CD4-positive, alpha-beta T cell treated with Interleukin-17A for 4 hours (primary cell): Measurements from ENCODE around the gene SMAD6.
A peak's percentile ranks its signal among the peaks of the same experiment; 100 is the strongest.

Source experiments
- DNase-seq: peaks from one replicate; pipeline ENCODE4 v3.0.0-alpha.2; 2020; ENCODE audit warnings: mixed read lengths

The SMAD6 gene

DNA sequence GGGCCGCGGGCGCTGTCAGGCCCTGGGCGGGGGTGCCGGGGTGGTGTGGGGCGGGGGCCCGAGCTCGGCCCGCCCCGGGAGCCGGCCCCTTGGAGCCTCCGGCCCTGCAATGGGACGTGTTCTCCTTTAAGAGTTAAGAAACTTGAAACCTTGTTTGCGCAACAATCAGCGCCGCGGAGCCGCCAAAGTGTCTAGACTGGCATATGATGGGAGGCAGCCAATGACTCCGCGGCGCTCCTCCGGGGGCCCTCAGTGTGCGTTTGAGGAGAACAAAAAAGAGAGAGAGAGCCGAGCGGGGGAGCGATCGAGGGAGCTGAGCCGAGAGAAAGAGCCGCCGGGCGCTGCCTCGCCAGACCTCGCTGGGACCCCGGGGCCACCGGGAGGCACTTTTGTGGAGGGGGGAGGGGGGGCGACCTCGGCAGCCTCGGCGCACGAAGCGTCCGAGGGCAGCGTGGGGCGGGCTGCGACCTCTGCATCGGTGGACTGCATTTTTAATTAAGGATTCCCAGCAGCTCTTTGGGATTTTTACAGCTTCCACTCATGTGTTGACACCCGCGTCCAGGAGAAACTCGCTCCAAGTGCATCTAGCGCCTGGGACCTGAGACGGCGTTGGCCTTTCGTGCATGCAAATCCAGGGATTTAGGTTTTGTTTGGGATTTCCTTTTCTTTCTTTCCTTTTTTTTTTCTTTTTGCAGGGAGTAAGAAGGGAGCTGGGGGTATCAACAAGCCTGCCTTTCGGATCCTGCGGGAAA is at the start of gene SMAD6:
SMAD6 (plus strand) TSS at position 202 of the 752 bp plus-strand sequence. CDS start 1,023 bp downstream, outside the sequence.
- DNase-seq: peak; percentile 76

DNA sequence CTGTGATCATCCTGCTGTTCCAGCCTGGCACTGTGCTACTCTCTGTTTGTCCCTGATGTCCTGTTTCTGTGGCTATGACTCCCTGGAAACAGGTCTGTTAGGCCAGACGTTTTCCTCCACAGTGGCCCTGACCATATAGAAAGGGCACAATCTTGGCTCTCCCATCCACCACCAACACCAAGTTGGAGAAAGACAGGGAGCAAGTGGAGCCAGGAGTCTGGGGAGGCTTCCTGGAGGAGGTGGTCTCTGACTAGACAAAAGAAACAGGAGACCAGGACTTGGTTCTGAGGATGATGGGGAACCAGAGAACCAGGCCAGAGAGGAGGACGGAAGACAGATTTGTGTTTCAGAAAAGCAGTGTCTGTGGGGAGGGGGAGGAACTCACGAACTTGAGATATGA is 49.2 kb upstream of the SMAD6 start:
- no peak for DNase-seq

DNA sequence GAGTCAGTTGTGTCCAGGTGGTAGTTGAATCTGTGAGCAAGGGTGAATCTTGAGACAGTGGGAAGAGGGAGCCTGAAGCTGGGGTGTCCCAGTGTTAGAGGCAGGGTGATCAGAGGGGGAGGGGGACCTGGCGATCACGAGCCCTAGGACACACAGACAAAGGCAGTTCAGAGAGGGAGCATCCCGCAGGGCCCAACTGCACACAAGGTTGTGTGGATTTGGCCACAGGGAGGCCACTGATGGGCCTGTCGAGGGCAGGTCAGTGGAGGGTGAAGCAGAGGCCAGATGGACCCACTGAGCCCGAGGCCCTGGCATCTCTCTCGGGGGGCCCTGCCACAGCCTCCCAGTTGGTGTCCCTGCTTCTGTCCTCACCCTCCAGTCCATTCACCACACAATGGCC is 48.6 kb upstream of the SMAD6 start:
- no peak for DNase-seq

DNA sequence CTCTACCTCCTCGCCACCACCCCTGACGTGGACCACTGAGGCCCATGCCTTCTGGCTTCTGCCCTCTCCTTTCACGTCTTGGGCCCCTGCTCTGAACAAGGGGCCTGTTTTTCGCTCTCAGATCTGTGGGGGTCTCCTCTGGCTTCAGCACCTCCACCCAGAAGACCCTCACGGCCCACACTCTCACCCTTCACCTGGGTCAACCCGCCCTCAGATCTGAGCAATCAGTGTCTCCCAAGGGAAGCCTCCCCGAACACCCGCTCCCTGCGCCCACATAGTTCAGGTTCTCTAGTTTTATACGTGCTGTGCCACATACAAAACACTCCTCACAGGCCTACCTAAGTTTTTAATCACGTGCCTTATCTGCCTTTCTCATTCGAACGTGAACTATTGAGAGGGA is 48.2 kb upstream of the SMAD6 start:
- DNase-seq: no peak

DNA sequence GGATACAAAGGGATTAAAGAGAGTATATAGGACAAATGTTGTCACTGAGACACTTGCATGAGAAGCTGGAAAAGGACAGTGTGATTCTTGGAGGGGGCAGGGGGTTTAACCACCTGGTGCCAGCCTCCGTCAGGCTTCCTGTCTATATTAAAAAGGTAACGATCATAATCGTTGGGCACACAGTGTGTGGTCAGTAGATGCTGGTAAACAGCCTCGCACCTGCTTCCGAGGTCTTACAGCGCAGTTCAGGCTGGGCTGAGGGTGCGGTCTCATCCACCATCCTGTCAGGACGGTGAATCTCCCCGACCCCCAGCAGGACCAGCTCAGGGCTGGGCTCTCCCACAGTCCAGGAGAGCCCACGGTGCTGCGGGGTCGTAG is 47.7 kb upstream of the SMAD6 start:
- DNase-seq: peak; percentile 10

DNA sequence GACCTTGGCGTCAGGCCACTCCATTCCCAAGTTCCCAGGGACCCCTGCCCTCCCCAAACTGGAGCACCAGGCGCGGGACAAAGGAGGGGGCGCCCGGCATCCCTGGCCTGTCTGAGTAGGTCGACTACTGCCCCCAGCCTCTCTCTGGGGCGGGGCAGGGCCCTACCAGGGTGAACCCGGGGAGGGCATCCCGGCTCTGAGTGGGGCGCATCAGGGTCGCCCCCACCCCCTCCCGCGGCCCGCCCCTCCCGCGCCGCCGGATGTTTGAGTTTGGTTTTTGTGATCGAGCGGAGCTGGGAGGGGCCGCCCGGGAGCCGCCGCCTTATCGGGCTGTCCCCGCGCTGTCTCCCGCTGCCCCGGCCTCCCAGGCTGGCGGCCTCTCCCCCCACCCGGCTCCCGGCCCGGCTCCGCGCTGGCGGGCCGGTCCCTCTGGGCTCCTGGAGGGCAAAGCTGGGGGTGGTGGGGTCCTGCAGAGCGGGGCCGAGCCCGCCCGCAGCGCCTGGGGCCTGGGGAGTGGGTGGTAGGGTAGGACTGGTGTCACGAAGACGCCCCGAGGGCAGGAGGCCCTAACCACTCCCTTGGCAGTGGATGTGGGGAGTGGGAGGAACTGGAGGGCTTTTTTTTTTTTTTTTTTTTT is 47.2 kb upstream of the SMAD6 start:
- peak; percentile 71 for DNase-seq

DNA sequence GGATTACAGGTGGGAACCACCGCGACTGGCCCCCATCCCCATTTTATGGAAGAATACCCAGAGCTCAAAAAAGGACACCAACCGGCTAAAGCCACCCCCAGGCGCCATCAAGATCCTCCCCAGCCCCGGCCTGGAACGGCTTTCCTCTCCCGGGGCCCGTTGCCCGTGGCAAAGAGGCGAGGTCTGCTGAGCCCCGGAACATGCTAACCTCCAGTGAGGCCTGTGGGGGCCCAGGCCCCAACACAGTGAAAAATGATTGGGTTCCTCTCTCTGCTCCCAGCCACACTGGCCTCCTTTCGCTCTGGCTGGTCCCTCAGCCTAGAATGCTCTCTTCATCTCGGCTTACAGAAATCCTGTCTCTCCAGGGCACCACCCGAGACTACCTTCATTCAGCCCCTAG is 46.5 kb upstream of the SMAD6 start:
- DNase-seq: peak; percentile 7

DNA sequence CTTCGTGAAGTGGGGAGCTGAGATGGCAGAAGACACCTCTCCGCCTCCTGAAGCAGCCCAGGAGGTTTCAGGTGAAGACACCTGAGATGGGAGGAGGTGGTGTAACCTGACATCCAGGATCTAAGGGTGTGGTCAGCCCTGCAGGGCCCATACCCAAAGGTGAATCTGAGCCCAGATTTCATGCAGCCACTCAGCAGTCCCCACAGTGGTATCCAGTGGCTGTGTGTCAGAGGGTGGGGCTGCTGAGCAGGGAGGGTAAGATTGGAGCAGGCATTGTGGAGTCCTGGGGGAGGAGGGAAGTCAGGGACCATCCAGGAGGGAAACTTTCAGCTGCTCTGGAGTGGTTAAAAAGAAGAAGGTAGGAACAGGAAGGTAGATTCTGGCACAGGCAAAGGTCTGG is 46.0 kb upstream of the SMAD6 start:
- no peak for DNase-seq

DNA sequence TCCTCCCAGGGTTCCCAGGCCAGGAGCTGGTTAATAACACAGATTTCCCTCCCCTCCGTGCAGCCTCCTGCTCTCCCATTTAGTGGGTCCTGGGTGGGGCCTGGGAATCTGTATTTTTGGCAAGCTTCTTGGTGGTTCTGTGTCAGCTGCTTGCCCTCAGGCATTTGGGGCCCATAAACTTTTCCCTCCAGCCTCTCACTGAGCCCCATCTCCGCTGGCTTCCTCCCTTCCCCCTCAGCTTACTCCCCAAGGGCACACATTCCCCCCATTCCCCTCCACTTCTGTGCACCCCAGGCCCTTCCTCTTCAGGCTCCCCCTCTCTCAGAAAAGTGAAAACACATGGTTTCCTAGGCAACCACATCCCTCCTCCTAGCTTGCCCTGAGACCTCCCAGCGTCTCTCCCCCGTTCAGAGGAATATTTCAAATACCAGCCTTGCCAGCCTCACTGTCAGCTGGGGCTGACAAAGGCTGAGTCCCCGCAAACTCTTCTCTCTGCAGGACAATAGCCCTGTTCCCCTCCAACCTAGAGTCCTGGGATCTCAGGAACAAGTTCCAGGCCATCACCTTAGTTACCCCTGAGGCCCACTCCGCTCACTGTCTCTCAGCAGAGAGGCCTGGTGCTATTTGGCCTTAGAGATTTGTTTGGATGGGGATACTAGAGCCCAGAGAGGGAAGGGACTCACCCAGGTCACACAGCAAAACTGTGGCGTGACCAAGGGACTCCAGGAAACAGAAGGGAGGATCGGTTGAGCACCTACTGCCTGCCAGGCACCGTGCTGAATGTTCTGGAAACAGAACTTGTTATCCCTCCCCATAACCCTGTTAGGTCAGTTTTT is 44.6 kb upstream of the SMAD6 start:
- DNase-seq: no peak

DNA sequence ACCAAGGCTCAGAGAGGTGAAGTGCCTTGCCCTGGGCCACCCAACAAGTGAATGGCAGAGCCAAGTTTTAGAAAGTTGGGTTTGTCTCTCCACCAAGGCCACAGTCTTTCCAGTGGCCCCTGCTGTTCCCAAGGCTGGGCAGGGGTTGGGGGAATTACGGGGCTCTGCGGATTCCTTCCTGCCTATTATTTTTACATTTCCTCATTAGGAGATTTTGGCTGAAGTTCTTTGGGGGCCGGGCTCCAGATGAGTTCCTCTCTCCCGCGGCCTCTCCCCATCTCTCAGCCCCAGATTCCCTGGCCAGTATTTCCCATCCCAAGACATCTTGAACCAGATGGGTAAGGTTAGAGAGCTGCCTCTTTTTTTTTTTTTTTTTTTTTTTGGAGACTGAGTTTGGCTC is 44.0 kb upstream of the SMAD6 start:
- no peak for DNase-seq

DNA sequence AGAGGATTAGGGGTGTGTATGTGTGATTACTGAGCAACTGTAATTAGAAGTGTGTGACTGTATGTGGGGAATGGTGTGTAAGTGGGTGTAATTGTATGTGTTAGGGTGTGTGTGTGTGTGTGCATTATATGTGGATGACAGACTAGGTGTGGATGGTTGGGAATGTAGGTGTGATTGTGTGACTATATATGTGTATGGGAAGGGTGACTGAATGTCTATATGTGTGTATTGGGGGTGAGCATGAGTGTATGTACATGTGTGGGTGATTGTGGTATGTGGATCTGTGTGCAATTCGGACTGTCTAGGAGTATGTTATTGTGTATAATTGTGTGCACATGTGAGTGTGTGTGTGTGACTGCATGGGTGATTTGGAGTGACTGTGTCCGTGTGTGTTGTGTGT is 43.2 kb upstream of the SMAD6 start:
- no peak for DNase-seq

DNA sequence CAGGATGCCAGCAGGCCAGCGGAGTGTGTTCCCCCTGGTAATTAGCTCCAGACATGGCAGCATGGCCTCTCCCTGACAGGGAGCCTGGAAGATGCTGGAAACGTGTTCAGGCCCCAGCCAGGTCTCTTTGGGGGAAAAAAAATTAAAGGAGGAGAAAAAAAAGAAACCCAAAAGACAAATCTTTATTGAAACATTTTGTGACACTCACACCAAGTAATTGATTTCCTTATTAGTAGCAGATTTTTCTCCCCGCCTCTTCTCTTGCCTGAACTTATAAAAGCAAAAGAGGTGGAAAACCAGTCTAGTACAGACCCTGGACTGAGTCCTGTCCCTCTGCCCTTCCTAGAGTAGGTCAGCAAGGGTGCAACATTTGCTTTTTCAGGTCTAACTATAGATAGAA is 42.7 kb upstream of the SMAD6 start:
- DNase-seq: no peak

DNA sequence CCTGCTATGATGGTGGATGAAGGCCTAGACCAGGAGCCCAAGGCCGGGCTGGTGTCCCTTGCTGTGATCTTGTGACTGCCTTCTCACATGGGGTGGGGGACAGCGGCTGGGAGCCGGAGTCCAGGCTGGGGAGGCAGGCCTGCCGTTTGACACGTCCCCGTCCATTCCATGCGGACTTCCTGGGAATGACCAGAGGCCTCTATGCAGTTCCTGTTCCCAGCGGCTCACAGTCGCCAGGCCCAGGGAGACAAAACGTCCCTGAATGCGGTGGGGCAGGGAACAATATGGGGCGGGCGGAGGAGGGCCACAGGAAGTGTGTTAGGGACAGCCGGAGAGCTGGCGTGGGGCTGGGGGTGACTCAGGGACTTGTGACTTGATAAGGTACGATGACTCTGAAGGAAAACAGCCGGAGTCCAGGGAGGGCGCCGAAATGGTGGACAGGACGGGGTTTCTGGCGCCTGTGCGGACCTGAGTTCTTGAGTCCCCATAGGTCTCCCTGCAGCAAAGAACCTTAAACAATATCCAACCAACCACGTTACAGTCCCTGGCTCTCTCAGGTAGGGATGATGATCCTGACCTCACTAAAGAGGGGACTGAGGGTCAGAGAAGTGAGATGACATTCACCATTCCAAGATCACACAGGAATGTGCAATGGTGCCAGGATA is 40.5 kb upstream of the SMAD6 start:
- no peak for DNase-seq

DNA sequence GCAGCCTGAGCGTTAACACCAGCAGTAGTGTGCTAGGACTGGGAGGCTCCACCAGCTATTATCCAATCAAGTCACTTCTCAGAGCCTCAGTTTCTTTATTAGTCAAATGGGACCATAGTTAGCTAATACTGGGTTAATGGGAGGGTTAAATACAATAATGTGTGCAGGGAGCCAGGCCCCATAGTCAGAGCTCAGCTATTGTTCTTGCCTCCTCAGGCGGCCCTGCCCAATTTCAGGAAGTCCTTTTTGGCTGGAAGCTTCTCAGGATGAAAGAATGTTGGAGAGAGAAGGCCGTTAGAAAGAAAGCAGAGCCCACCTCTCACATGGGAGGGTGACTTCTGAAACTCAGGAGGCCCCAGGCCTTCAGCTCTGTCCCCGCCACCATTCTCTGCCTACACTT is 39.5 kb upstream of the SMAD6 start:
- no peak for DNase-seq

DNA sequence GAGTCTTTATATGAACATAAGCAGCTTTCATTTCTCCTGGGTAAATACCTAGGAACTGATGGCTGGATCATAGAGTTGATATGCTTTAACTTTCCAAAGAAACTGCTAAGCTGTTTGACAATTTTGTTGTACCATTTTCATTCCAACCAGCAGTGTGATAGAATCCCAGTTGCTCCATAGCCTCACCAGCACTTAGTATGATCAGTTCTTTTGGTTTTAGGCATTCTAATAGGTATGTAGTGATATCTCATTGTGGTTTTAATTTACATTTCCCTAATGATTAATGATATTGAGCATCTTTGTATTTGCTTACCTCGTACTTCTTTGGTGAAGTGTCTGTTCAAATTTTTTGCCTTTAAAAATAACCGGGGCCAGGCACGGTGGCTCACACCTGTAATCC is 38.4 kb upstream of the SMAD6 start:
- DNase-seq: no peak

DNA sequence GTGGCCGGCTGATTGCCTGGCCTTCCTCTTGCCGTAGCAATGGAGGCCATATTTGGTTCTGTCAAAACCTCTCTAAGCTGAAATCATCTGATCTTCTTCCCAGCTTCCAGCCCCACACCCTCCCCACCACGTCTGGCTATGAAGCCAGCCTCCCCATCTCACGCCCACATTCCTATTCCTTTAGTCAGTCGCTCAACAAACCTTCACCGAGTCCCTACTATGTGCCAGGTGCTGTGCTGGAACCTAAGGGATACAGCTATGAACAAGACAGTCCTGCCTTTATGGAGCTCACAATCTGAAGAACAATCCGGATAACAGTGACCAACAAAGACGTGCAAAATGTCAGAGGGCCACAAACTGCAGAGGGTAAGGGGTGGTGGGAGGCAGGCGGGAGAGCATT is 31.9 kb upstream of the SMAD6 start:
- no peak for DNase-seq

DNA sequence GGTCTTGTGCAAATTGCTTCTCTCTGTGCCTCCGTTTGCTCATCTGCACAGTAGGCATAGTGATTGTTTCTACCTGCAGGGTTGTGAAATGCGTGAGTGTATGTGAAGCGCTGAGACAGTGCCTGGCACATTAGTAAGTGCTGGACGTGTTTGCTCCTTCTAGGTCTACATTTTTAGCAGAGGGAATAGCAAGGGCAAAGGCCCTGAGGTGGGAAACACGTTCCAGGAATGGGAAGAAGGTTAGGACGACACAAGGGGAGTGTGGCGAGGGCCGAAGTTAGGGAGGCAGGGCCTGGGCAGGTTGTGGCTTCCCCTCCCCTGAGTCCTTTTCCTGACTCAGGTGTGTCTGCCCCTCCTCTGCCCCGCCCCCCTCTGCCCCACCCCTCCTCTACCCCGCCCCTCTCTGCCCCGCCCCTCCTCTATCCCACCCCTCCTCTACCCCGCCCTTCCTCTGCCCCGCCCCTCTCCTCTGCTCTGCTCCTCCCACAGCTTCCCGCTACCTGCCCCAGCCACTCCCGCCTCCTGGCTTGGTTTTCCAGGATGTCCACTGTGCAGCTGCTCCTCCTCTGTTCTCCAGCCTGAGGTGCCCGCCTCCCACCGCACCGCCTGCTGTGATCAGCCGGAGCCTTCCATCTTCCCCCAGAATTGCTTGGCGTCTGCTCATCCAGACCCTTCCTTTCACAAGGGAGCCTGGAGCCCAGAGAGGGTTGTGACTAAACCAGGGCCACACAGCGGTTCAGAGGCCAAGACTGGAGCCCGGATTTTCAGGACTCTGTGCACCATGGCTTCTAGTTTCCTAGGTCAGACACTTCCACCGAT is 31.1 kb upstream of the SMAD6 start:
- DNase-seq: no peak

DNA sequence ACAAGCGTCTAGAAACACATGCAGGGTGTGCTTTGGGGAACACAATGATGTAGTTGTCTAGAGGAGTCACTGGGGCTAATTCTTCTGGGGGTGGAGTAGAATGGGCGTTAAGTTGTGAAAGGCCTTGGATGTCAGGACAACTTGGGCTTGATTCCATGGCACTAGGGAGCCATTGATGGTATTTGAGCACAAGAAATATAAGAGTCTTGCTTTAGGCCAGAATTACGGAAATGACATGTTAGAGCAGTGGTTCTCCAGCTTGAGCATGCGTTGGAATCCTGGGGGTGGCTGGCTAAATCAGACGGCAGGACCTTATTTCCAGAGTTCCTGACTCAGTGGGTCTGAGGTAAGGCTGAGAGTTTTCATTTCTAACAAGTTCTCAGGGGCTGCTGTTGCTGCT is 29.2 kb upstream of the SMAD6 start:
- DNase-seq: no peak

DNA sequence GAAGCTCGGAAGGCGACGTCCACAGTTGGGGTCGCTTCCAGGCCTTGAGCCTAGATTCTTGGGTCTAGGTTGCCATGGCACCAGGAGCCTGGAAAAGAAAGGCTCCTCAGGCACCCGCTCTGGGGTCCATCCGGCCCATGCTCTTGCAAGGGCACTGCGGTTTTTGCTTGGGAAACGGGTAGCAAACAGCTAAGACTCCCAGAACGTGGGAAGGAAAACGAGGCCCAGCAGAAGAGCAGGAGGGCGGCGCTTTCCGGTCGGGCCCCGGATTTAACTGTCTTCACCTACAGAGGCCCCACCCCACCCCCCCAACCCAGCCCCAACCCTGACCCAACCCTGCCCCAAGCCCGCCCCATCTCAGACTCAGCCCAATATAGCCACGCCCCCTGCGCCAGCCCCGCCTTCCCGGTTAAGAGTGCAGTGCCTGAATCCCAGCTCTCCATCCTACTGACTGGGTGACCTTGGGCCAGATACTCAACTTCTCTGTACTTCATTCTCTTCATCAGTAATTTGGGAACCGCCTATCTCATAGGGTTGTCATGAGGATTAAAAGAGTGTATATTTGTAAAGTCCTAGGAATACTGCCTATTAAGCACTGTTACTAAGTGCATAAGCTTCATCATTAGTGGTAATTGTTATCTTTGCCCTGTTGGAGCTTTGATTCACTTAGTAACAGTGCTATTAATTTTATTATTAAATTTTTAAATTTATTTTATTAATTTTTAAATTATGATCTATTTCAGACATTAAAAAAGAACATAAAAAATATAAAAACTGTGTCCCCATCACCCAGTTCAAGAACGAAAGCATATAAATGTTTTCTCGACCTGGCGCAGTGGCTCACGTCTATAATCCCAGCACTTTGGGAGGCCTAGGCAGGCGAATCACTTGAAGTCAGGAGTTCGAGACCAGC is 28.4 kb upstream of the SMAD6 start:
- peak; percentile 72 for DNase-seq

DNA sequence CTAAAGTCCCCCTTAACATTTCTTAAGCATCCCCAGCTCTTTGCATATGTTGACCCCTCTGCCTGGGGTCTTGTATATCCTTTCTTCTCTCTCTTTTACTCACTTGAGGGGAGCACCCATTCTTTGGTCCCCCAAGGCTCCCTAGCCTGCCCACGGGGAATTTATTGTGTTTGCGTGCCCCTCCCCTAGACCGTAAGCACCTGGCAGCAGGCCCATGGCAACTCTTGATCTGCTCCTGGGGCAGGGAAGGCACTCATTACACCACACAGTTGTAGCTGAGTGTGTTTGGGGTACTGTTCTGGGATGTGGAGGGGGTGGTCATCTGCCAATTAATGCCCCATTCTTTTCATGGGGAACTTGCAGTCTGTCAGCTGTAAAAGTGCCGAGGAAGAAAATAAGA is 27.3 kb upstream of the SMAD6 start:
- no peak for DNase-seq

DNA sequence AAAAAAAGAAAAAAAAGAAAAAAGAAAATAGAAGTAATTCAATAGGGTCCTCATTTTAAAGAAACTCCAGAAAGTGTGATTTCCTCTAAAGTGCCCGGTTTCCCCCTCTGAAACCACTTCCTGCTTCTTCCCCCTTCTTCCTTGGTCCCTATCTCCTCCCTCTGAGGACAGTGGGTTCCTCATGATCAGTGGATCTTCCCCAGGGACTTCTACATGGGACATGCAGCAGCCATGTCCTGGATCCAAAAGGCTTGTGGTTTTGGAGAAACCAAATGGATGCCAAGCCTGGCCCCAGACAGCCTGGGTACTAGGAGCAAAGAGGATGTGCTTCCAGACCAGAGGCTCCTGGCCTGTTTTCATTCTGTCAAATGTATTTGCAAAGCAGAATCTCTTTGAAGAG is 26.6 kb upstream of the SMAD6 start:
- no peak for DNase-seq
